Peyer's patch (tissue), 4 donors: ENCODE results near the gene CPED1.

Source experiments
- POLR2A ChIP-seq, 2 donors: fragments of 450-650 bp; IDR thresholded peaks; one replicate each; pipeline ENCODE4 v1.5.1; 2017; ENCODE audit warnings: antibody characterized with exemption in 2 of 2, mild to moderate bottlenecking in 2 of 2, moderate library complexity in 2 of 2
- TF ChIP-seq, protein P1 (sequence below), 6 experiments: fragments of 450-650 bp in 4 of 6; fragments of 200-600 bp in 2 of 6; sonication (generic) in 1 of 6; IDR thresholded peaks; one replicate each; pipeline ENCODE4 v1.5.1; 2017 to 2019; ENCODE audit warnings: antibody characterized with exemption in 6 of 6, mild to moderate bottlenecking in 3 of 6, moderate library complexity in 1 of 6

DNA sequence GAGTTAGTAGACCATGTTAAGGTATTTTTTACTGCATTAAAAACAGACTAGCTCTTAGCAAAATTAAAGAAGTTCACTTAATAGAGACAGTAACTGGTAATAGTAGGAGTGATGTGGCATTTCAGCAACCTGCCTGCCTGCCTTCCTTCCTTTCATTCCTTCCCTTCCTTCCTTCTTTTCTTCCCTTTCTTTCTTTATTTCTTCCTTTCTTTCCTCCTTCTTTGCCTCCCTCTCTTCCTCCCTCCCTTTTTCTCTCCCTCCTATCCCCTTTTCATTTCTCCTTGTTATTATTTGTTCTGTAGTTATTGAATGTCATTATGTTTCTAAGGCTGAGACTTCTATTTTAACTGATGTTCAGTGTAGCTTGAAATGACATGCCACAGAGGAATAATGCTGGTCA is 193.8 kb downstream of the CPED1 start:
- no peak for TF ChIP-seq POLR2A (IDR thresholded peaks at IDR 0.05)
- TF ChIP-seq, protein P1, sequence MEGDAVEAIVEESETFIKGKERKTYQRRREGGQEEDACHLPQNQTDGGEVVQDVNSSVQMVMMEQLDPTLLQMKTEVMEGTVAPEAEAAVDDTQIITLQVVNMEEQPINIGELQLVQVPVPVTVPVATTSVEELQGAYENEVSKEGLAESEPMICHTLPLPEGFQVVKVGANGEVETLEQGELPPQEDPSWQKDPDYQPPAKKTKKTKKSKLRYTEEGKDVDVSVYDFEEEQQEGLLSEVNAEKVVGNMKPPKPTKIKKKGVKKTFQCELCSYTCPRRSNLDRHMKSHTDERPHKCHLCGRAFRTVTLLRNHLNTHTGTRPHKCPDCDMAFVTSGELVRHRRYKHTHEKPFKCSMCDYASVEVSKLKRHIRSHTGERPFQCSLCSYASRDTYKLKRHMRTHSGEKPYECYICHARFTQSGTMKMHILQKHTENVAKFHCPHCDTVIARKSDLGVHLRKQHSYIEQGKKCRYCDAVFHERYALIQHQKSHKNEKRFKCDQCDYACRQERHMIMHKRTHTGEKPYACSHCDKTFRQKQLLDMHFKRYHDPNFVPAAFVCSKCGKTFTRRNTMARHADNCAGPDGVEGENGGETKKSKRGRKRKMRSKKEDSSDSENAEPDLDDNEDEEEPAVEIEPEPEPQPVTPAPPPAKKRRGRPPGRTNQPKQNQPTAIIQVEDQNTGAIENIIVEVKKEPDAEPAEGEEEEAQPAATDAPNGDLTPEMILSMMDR (IDR thresholded peaks at IDR 0.05) = no peak
